Measurements from ENCODE around the gene PPIF.
"Not testable (repeated sequence)": the region's sequence is repeated elsewhere in the genome, so short reads cannot be mapped to it uniquely, and the experiment has no call there.

Gene PPIF

GRCh38 chr10:79335094-79335469 lies 12.2 kb upstream of the PPIF start:
- no peak for DNase-seq (ENCODE audit: extremely low read depth, insufficient read length)
- Histone ChIP-seq H3K4me3 (replicated peaks; ENCODE audit: low read depth, low read length) (no peak overlapping the region), H3K36me3 (ENCODE audit: control insufficient read depth, insufficient read depth, low read length) (no peaks in the 10 kb centered on the region), H3K27me3 (replicated peaks; ENCODE audit: control insufficient read depth, insufficient read depth, low read length) (no peaks in the 10 kb centered on the region)
- no peak for TF ChIP-seq CTCF (IDR thresholded peaks at IDR 0.05; ENCODE audit: insufficient read depth, low read length, poor library complexity, severe bottlenecking)

- DNase-seq (ENCODE audit: extremely low read depth, insufficient read length), result no peak
- Histone ChIP-seq H3K4me3 (replicated peaks; ENCODE audit: low read depth, low read length) (no peak overlapping the region), H3K27me3 (replicated peaks; ENCODE audit: control insufficient read depth, insufficient read depth, low read length) (no peaks in the 10 kb centered on the region), H3K36me3 (ENCODE audit: control insufficient read depth, insufficient read depth, low read length) (no peaks in the 10 kb centered on the region)
- no peak for TF ChIP-seq CTCF (IDR thresholded peaks at IDR 0.05; ENCODE audit: insufficient read depth, low read length, poor library complexity, severe bottlenecking)
Observed at GRCh38 chr10:79335470-79336235, 11.6 kb upstream of the PPIF start.

- no peaks in the 10 kb centered on the region for H3K27me3 ChIP-seq (replicated peaks; ENCODE audit: control insufficient read depth, insufficient read depth, low read length)
- no peaks in the 10 kb centered on the region for H3K36me3 ChIP-seq (ENCODE audit: control insufficient read depth, insufficient read depth, low read length)
- DNase-seq (ENCODE audit: extremely low read depth, insufficient read length), result no peak
- TF ChIP-seq CTCF (IDR thresholded peaks at IDR 0.05; ENCODE audit: insufficient read depth, low read length, poor library complexity, severe bottlenecking), result no peak
- H3K4me3 ChIP-seq (replicated peaks; ENCODE audit: low read depth, low read length), result no peak overlapping the region
Observed at GRCh38 chr10:79336276-79336675, 11.0 kb upstream of the PPIF start.

- Histone ChIP-seq H3K27me3 (replicated peaks; ENCODE audit: control insufficient read depth, insufficient read depth, low read length) (no peaks in the 10 kb centered on the region), H3K4me3 (replicated peaks; ENCODE audit: low read depth, low read length) (no peak overlapping the region), H3K36me3 (ENCODE audit: control insufficient read depth, insufficient read depth, low read length) (no peaks in the 10 kb centered on the region)
- no peak for DNase-seq (ENCODE audit: extremely low read depth, insufficient read length)
- no peak for TF ChIP-seq CTCF (IDR thresholded peaks at IDR 0.05; ENCODE audit: insufficient read depth, low read length, poor library complexity, severe bottlenecking)
Observed at GRCh38 chr10:79336739-79337138, 10.5 kb upstream of the PPIF start.

- H3K27me3 ChIP-seq (replicated peaks; ENCODE audit: control insufficient read depth, insufficient read depth, low read length); H3K4me3 ChIP-seq (replicated peaks; ENCODE audit: low read depth, low read length); DNase-seq (ENCODE audit: extremely low read depth, insufficient read length); H3K36me3 ChIP-seq (ENCODE audit: control insufficient read depth, insufficient read depth, low read length): not testable (repeated sequence)
Observed at GRCh38 chr10:79337783-79338469, 9.3 kb upstream of the PPIF start.

GRCh38 chr10:79339266-79339665 lies 8.0 kb upstream of the PPIF start:
- TF ChIP-seq CTCF (IDR thresholded peaks at IDR 0.05; ENCODE audit: insufficient read depth, low read length, poor library complexity, severe bottlenecking), result no peak
- Histone ChIP-seq H3K4me3 (replicated peaks; ENCODE audit: low read depth, low read length) (no peak overlapping the region), H3K36me3 (ENCODE audit: control insufficient read depth, insufficient read depth, low read length) (no peaks in the 10 kb centered on the region), H3K27me3 (replicated peaks; ENCODE audit: control insufficient read depth, insufficient read depth, low read length) (no peaks in the 10 kb centered on the region)
- DNase-seq (ENCODE audit: extremely low read depth, insufficient read length), result no peak

Data from GM06990 (cell line).